SU-DHL-6 (cell line): ENCODE measurements around the gene CDH23.

ENCODE experiments used
- H2AFZ ChIP-seq: fragments of 200-600 bp; sonication (generic); 2 replicates; pipeline ENCODE4 v1.6.1; 2014; ENCODE audit warnings: low read depth, mild to moderate bottlenecking, moderate library complexity, mixed read lengths, antibody characterized with exemption, low read length; ENCODE audit not compliant: severe bottlenecking
- H3F3A ChIP-seq: fragments of 200-600 bp; shearing (Covaris generic); 2 replicates; pipeline ENCODE4 v1.6.0; 2016; ENCODE audit warnings: antibody characterized with exemption, mild to moderate bottlenecking; ENCODE audit not compliant: insufficient read depth
- H3K27ac ChIP-seq: fragments of 200-600 bp; sonication (generic); 2 replicates; pipeline ENCODE4 v1.5.1; 2016; ENCODE audit warnings: low read depth, mild to moderate bottlenecking, low read length, moderate library complexity, mixed read lengths
- H3K27me3 ChIP-seq: fragments of 200-600 bp; sonication (generic), shearing (Covaris generic); 2 replicates; pipeline ENCODE4 v1.6.0; 2014; ENCODE audit warnings: mild to moderate bottlenecking, low read length
- H3K36me3 ChIP-seq: fragments of 200-600 bp; sonication (generic); 2 replicates; pipeline ENCODE4 v1.6.1; 2014; ENCODE audit warnings: mild to moderate bottlenecking, low read length, mixed read lengths
- H3K4me2 ChIP-seq: fragments of 300-600, 200-600 bp; shearing (Covaris generic), sonication (generic); 2 replicates; pipeline ENCODE4 v1.6.0; 2014; ENCODE audit warnings: low read length, low read depth, mild to moderate bottlenecking; ENCODE audit not compliant: poor library complexity, severe bottlenecking
- H3K4me3 ChIP-seq: fragments of 200-600 bp; sonication (generic); 2 replicates; pipeline ENCODE4 v1.5.1; 2014; ENCODE audit warnings: antibody characterized with exemption, low read length, mild to moderate bottlenecking, mixed read lengths; ENCODE audit not compliant: insufficient read depth, poor library complexity, severe bottlenecking
- H3K79me2 ChIP-seq: fragments of 200-600 bp; sonication (generic); 2 replicates; pipeline ENCODE4 v1.6.1; 2014; ENCODE audit warnings: mild to moderate bottlenecking, low read length, moderate library complexity; ENCODE audit not compliant: insufficient read depth
- H3K9ac ChIP-seq: fragments of 200-600 bp; sonication (generic); 2 replicates; pipeline ENCODE4 v1.7.0; 2014; ENCODE audit warnings: mild to moderate bottlenecking, low read length
- H3K9me2 ChIP-seq: fragments of 200-600 bp; sonication (generic); replicated peaks from 2 replicates; pipeline ENCODE4 v1.6.1; 2014; ENCODE audit warnings: low read length; ENCODE audit not compliant: insufficient read depth
- H3K9me3 ChIP-seq: fragments of 200-600 bp; sonication (generic); 2 replicates; pipeline ENCODE4 v1.6.1; 2014; ENCODE audit warnings: low read length, mixed read lengths; ENCODE audit not compliant: insufficient read depth
- H4K20me1 ChIP-seq: fragments of 200-600 bp; sonication (generic); 2 replicates; pipeline ENCODE4 v1.6.1; 2014; ENCODE audit warnings: low read depth, mild to moderate bottlenecking, antibody characterized with exemption, low read length, moderate library complexity, mixed read lengths
- CTCF ChIP-seq: fragments of 200-600 bp; sonication (generic); IDR thresholded peaks from one replicate; pipeline ENCODE4 v1.5.1; 2017; ENCODE audit warnings: antibody characterized with exemption, mild to moderate bottlenecking, low read length, moderate library complexity; ENCODE audit not compliant: insufficient read depth, poor library complexity, severe bottlenecking
- EZH2phosphoT487 ChIP-seq: fragments of 200-600 bp; sonication (generic), shearing (Covaris generic); conservative IDR thresholded peaks from 2 replicates; pipeline ENCODE4 v1.6.1; 2018; ENCODE audit warnings: mild to moderate bottlenecking, antibody characterized with exemption, low read length, moderate library complexity, mixed read lengths

Gene CDH23

GRCh38 chr10:71406878-71407277 lies 10.2 kb downstream of the CDH23 start:
- Histone ChIP-seq H3K79me2 (no peaks in the 10 kb centered on the region), H3K9ac (no peak overlapping the region), H3K9me3 (no peaks in the 10 kb centered on the region), H4K20me1 (no peaks in the 10 kb centered on the region), H3K27ac (no peak overlapping the region), H3F3A (no peaks in the 10 kb centered on the region), H3K36me3 (no peaks in the 10 kb centered on the region), H3K4me3 (no peak overlapping the region), H2AFZ (no peak overlapping the region), H3K4me2 (no peak overlapping the region), H3K9me2 (no peaks in the 10 kb centered on the region), H3K27me3 (no peaks in the 10 kb centered on the region)
- TF ChIP-seq EZH2phosphoT487 (no peak), CTCF (no peak)

GRCh38 chr10:71408436-71409225 lies 11.9 kb downstream of the CDH23 start:
- Histone ChIP-seq H3K9me3 (no peaks in the 10 kb centered on the region), H2AFZ (no peak overlapping the region), H3K9ac (no peak overlapping the region), H3K27ac (no peak overlapping the region), H3K4me3 (no peak overlapping the region), H3K9me2 (no peaks in the 10 kb centered on the region), H4K20me1 (no peaks in the 10 kb centered on the region), H3K36me3 (no peaks in the 10 kb centered on the region), H3K4me2 (no peak overlapping the region), H3F3A (no peaks in the 10 kb centered on the region), H3K27me3 (no peaks in the 10 kb centered on the region), H3K79me2 (no peaks in the 10 kb centered on the region)
- TF ChIP-seq CTCF: no peak
- TF ChIP-seq EZH2phosphoT487: no peak

- H3K79me2 ChIP-seq: no peaks in the 10 kb centered on the region
- no peaks in the 10 kb centered on the region for H3K36me3 ChIP-seq
- H2AFZ ChIP-seq: no peak overlapping the region
- H3K9me2 ChIP-seq: no peaks in the 10 kb centered on the region
- H3K9me3 ChIP-seq: no peaks in the 10 kb centered on the region
- TF ChIP-seq EZH2phosphoT487: no peak
- TF ChIP-seq CTCF: no peak
- H3K27ac ChIP-seq: no peak overlapping the region
- H3K27me3 ChIP-seq: no peaks in the 10 kb centered on the region
- H3F3A ChIP-seq: no peaks in the 10 kb centered on the region
- H3K9ac ChIP-seq: no peak overlapping the region
- H3K4me3 ChIP-seq: no peak overlapping the region
- no peak overlapping the region for H3K4me2 ChIP-seq
- no peaks in the 10 kb centered on the region for H4K20me1 ChIP-seq
Observed at GRCh38 chr10:71409516-71410104, 12.9 kb downstream of the CDH23 start.
